OCI-LY1 (cell line): Measurements from ENCODE around the gene EFHC2.

ENCODE experiments used
- CTCF ChIP-seq: fragments of 200-600 bp; sonication (generic), shearing (Covaris generic); IDR thresholded peaks from 2 replicates; pipeline ENCODE4 v1.5.1; 2017; ENCODE audit warnings: mild to moderate bottlenecking, antibody characterized with exemption, low read length, moderate library complexity, mixed read lengths
- EZH2 ChIP-seq: fragments of 200-600 bp; sonication (generic), shearing (Covaris generic); IDR thresholded peaks from 2 replicates; pipeline ENCODE4 v1.8.0; 2017; ENCODE audit warnings: borderline replicate concordance, mixed run types, mild to moderate bottlenecking, antibody characterized with exemption, low read length, moderate library complexity, mixed read lengths

GRCh38 chrX:44106864-44107263 lies 236.6 kb downstream of the EFHC2 start:
- TF ChIP-seq CTCF (no peak), EZH2 (no peak)
